RWPE2 (cell line): ENCODE data around the gene ATP1B1.

Experiments
- ATAC-seq: fragments of 200-7000 bp; cut with Tn5 transposase; 3 replicates; pipeline ENCODE4 v1.9.1; 2021; ENCODE audit warnings: low read depth
- DNase-seq: peaks from one replicate; pipeline ENCODE4 v3.0.0-alpha.2; 2020; ENCODE audit warnings: low spot score
- H3K27ac ChIP-seq: fragments of 450-650 bp; 2 replicates; pipeline ENCODE4 v1.5.1; 2017; ENCODE audit warnings: mild to moderate bottlenecking; ENCODE audit not compliant: poor library complexity, severe bottlenecking
- H3K27me3 ChIP-seq: fragments of 250-450 bp; sonication (Bioruptor Pico); 2 replicates; pipeline ENCODE4 v1.5.1; 2021; ENCODE audit warnings: mild to moderate bottlenecking, moderate library complexity; ENCODE audit not compliant: insufficient read depth, poor library complexity, severe bottlenecking
- H3K36me3 ChIP-seq: fragments of 250-450 bp; sonication (Bioruptor Pico); 2 replicates; pipeline ENCODE4 v1.5.1; 2020; ENCODE audit warnings: low read depth, mild to moderate bottlenecking, moderate library complexity
- H3K4me1 ChIP-seq: fragments of 250-450 bp; sonication (Bioruptor Pico); 2 replicates; pipeline ENCODE4 v1.5.1; 2021; ENCODE audit warnings: mild to moderate bottlenecking, moderate library complexity; ENCODE audit not compliant: insufficient read depth, poor library complexity, severe bottlenecking
- H3K4me3 ChIP-seq: fragments of 250-450 bp; sonication (Bioruptor Pico); 2 replicates; pipeline ENCODE4 v1.5.1; 2021; ENCODE audit warnings: mild to moderate bottlenecking, moderate library complexity; ENCODE audit not compliant: severe bottlenecking
- H3K9me3 ChIP-seq: fragments of 250-450 bp; sonication (Bioruptor Pico); 2 replicates; pipeline ENCODE4 v1.5.1; 2021; ENCODE audit warnings: mild to moderate bottlenecking, moderate library complexity; ENCODE audit not compliant: severe bottlenecking
- CTCF ChIP-seq: fragments of 450-650 bp; IDR thresholded peaks from one replicate; pipeline ENCODE4 v1.5.1; 2017; ENCODE audit warnings: mild to moderate bottlenecking, moderate library complexity; ENCODE audit not compliant: poor library complexity, severe bottlenecking

The ATP1B1 gene

DNA sequence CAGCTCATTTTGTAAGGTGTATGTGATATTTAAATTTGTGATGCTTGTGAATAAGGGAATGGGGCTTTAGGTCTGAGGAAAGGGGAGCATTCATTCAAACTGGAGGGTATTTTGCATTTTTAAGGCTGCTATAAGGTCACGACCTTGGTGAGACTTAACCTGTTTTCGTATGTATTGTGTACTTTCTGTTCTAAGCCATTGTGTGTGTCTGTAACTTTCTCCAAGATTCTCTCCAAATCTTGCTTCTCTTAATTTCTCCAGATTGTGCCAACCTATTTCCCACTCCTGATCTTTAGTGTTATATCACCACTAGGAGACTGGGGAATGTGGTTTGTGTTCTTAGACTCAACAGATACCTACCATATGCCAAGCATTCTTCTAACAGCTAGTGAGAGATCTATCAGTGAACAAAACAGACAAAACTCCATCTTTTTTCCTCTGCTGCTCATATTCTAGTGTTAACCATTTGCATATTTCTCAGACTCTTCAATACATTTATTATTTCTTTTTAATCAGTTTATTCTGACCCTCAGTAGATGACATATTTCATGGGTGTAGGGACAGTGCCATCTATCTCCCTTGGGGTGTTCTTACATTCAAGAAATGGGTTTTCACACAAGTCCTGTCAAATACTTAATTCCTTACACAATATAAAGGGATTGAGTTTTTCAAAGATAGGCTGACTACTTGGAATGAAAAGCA is 27.5 kb downstream of the ATP1B1 start:
- DNase-seq (no peak), ATAC-seq (peak; percentile 24; the same call in 1 of the 3 replicates)
- Histone ChIP-seq H3K27ac (peak overlapping the region; percentile 23), H3K36me3 (peaks cover 53% of the 10 kb centered on the region), H3K9me3 (no peaks in the 10 kb centered on the region), H3K4me1 (peaks cover 13% of the 10 kb centered on the region), H3K27me3 (no peaks in the 10 kb centered on the region), H3K4me3 (no peak overlapping the region)
- TF ChIP-seq CTCF, result peak; percentile 59

DNA sequence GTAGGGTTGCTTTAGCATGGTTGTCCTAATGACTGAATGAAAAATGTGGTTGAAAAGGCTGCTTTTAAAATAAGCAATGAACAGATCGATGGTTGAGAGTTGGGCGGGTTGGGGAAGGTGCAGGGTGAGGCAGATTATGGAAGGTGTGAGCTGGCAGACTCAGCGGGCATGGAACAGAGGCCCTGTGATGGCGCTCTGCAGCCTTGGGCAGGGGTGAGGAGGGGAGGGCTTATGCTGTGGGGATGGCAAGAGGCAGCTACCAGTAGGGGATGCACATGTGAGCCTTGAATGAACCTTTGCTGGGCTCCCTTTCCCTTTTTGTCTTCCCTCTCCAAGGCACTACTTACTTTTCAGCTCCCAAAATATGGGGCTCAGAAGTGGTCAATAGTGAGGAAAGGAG is 30.9 kb downstream of the ATP1B1 start:
- Histone ChIP-seq H3K27me3 (no peaks in the 10 kb centered on the region), H3K36me3 (peaks cover 23% of the 10 kb centered on the region), H3K4me1 (peaks cover 9% of the 10 kb centered on the region), H3K27ac (no peak overlapping the region), H3K4me3 (no peak overlapping the region), H3K9me3 (no peaks in the 10 kb centered on the region)
- no peak for DNase-seq
- ATAC-seq, result no peak
- TF ChIP-seq CTCF, result no peak

DNA sequence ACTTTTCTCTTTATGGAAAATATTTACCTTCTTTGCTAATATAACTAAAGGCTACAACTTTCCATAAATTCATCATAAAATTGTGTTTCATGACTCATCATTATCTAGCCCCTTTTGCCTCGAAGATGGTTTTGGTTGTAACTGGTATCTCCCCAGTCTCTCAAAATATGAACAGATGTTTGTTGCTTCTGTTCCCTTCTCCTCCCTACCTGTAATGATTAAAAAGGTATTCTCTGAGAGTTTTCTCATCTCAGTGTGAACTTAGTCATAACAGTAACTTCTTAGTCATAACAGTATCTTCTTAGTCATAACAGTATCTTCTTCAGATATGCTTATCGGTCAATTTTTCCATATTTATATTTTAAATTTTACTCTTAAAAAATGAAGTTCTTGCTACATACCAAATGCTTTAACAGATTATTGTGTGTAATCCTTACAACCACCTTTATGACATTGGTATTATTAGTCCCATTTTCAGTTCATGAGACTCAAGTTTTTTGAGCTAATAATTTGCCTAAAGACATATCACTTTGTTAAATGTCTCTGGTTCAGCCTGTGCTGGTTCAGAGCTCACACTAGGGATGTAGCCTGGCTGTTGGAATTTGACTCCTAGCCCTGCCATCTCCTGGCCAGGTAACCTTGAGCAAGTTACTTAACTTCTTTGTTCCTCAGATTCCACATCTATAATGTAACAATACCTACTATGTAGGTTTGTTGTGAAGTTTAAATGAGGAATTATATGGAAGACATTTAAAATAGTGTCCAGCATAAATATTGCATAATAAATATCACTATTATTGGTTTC is 32.6 kb downstream of the ATP1B1 start:
- peaks cover 5% of the 10 kb centered on the region for H3K36me3 ChIP-seq
- peak; percentile 74 for ATAC-seq
- no peaks in the 10 kb centered on the region for H3K9me3 ChIP-seq
- H3K4me1 ChIP-seq, result peaks cover 5% of the 10 kb centered on the region
- no peak overlapping the region for H3K27ac ChIP-seq
- no peak for TF ChIP-seq CTCF
- no peak for DNase-seq
- H3K27me3 ChIP-seq, result no peaks in the 10 kb centered on the region
- no peak overlapping the region for H3K4me3 ChIP-seq

- no peak overlapping the region for H3K27ac ChIP-seq
- ATAC-seq, result no peak
Observed at GRCh38 chr1:169141356-169141755, 34.9 kb downstream of the ATP1B1 start.

More at GRCh38 chr1:169141356-169141755, 34.9 kb downstream of the ATP1B1 start:
- no peak overlapping the region for H3K4me3 ChIP-seq
- no peaks in the 10 kb centered on the region for H3K9me3 ChIP-seq
- no peak for TF ChIP-seq CTCF
- H3K4me1 ChIP-seq, result peaks cover 5% of the 10 kb centered on the region
- no peak for DNase-seq
- H3K27me3 ChIP-seq, result no peaks in the 10 kb centered on the region
- no peaks in the 10 kb centered on the region for H3K36me3 ChIP-seq
